ENCODE results near the gene GATAD2B.
"Not testable (repeated sequence)": the region's sequence is repeated elsewhere in the genome, so short reads cannot be mapped to it uniquely, and the experiment has no call there.

The GATAD2B gene

DNA sequence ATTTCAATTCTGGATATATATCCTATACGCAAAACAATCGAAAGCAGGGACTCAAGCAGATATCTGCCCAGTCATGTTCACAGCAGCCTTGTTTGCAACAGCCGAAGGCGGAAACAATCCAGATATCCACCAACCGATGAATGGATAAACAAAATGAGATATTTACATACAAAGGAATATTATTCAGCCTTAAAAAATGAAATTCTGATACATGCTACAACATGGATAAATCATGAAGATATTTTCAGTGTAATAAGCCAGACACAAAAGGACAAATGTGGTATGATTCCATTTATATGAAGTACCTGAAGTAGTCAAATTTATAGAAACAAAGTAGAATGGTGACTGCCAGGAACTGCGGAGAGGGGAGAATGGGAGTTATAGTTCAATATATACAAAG is 15.6 kb downstream of the GATAD2B start:
- H3K36me3 ChIP-seq (ENCODE audit: low read depth) = peaks cover 8% of the 10 kb centered on the region; the same call in 1 of the 2 replicates
- no peak overlapping the region for H3K4me3 ChIP-seq (ENCODE audit: severe bottlenecking)
- no peaks in the 10 kb centered on the region for H3K4me1 ChIP-seq (ENCODE audit: insufficient read depth, poor library complexity, severe bottlenecking)
- H3K27me3 ChIP-seq (ENCODE audit: insufficient read depth, poor library complexity, severe bottlenecking) = no peaks in the 10 kb centered on the region
- no peaks in the 10 kb centered on the region for H3K9me3 ChIP-seq (ENCODE audit: severe bottlenecking)
- ATAC-seq (ENCODE audit: low read depth) (no peak), DNase-seq (ENCODE audit: low spot score) (no peak)
- H3K27ac ChIP-seq (ENCODE audit: poor library complexity, severe bottlenecking) = no peak overlapping the region
- TF ChIP-seq, protein P1, sequence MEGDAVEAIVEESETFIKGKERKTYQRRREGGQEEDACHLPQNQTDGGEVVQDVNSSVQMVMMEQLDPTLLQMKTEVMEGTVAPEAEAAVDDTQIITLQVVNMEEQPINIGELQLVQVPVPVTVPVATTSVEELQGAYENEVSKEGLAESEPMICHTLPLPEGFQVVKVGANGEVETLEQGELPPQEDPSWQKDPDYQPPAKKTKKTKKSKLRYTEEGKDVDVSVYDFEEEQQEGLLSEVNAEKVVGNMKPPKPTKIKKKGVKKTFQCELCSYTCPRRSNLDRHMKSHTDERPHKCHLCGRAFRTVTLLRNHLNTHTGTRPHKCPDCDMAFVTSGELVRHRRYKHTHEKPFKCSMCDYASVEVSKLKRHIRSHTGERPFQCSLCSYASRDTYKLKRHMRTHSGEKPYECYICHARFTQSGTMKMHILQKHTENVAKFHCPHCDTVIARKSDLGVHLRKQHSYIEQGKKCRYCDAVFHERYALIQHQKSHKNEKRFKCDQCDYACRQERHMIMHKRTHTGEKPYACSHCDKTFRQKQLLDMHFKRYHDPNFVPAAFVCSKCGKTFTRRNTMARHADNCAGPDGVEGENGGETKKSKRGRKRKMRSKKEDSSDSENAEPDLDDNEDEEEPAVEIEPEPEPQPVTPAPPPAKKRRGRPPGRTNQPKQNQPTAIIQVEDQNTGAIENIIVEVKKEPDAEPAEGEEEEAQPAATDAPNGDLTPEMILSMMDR (IDR thresholded peaks at IDR 0.05; ENCODE audit: poor library complexity, severe bottlenecking) = no peak

DNA sequence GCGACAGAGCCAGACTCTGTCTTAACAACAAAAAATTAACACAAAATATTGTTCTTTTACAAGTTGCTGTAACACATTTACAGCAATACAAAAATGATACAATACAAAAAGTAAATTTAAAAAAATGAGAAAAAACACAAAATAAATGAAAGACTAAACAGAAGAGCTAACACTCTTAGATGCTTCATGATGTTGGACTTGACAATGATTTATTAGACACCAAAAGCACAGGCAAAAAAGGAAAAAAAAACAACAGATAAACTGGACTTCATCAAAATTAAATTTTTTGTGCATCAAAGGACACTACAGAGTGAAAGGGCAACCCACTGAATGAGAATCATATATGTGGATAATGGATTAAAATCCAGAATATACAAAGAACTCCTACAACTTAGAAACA is 16.4 kb downstream of the GATAD2B start:
- no peaks in the 10 kb centered on the region for H3K27me3 ChIP-seq (ENCODE audit: insufficient read depth, poor library complexity, severe bottlenecking)
- H3K4me3 ChIP-seq (ENCODE audit: severe bottlenecking) = no peak overlapping the region
- no peak overlapping the region for H3K27ac ChIP-seq (ENCODE audit: poor library complexity, severe bottlenecking)
- no peaks in the 10 kb centered on the region for H3K9me3 ChIP-seq (ENCODE audit: severe bottlenecking)
- H3K4me1 ChIP-seq (ENCODE audit: insufficient read depth, poor library complexity, severe bottlenecking) = no peaks in the 10 kb centered on the region
- TF ChIP-seq, protein P1 (IDR thresholded peaks at IDR 0.05; ENCODE audit: poor library complexity, severe bottlenecking) = no peak
- DNase-seq (ENCODE audit: low spot score) (no peak), ATAC-seq (ENCODE audit: low read depth) (no peak)
- peaks cover 8% of the 10 kb centered on the region; the same call in 1 of the 2 replicates for H3K36me3 ChIP-seq (ENCODE audit: low read depth)

DNA sequence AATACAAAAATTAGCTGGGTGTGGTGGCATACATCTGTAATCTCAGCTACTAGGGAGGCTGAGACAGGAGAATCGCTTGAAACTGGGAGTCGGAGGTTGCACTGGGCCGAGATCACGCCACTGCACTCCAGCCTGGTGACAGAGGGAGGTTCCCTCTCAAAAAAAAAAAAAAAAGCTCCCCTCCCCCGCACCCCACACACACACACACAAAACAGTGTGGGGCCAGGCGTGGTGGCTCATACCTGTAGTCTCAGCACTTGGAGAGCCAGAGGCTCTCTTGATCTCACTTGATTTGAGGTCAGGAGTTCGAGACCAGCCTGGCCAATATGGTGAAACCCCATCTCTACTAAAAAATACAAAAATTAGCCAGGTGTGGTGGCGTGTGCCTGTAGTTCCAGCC is 16.9 kb downstream of the GATAD2B start:
- H3K36me3 ChIP-seq (ENCODE audit: low read depth); H3K27ac ChIP-seq (ENCODE audit: poor library complexity, severe bottlenecking); H3K4me3 ChIP-seq (ENCODE audit: severe bottlenecking); H3K27me3 ChIP-seq (ENCODE audit: insufficient read depth, poor library complexity, severe bottlenecking); DNase-seq (ENCODE audit: low spot score); H3K9me3 ChIP-seq (ENCODE audit: severe bottlenecking); H3K4me1 ChIP-seq (ENCODE audit: insufficient read depth, poor library complexity, severe bottlenecking); ATAC-seq (ENCODE audit: low read depth): not testable (repeated sequence)

DNA sequence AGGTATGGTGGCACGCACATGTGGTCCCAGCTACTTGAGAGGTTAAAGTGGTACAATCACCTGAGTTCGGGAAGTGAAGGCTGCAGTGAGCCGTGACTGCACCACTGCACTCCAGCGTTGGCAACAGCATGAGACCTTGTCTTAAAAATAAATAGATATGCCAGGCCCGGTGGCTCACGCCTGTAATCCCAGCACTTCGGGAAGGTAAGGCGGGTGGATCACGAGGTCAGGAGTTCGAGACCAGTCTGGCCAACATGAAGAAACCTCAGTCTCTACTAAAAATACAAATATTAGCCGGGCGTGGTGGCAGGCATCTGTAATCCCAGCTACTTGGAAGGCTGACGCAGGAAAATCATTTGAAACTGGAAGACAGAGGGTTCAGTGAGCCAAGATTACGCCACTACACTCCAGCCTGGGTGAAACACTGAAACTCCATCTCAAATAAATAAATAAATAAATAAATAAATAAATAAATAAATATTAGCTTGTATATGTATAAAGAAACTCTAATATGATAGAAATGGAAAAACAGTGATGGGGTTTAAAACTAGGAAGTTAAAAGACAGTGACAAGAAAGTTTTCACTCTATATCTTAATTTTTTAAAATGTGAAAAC is 18.8 kb downstream of the GATAD2B start:
- no peaks in the 10 kb centered on the region for H3K27me3 ChIP-seq (ENCODE audit: insufficient read depth, poor library complexity, severe bottlenecking)
- ATAC-seq (ENCODE audit: low read depth) (no peak), DNase-seq (ENCODE audit: low spot score) (no peak)
- no peak overlapping the region for H3K4me3 ChIP-seq (ENCODE audit: severe bottlenecking)
- TF ChIP-seq, protein P1 (IDR thresholded peaks at IDR 0.05; ENCODE audit: poor library complexity, severe bottlenecking) = no peak
- H3K9me3 ChIP-seq (ENCODE audit: severe bottlenecking) = no peaks in the 10 kb centered on the region
- no peak overlapping the region for H3K27ac ChIP-seq (ENCODE audit: poor library complexity, severe bottlenecking)
- H3K36me3 ChIP-seq (ENCODE audit: low read depth) = peaks cover 19% of the 10 kb centered on the region
- H3K4me1 ChIP-seq (ENCODE audit: insufficient read depth, poor library complexity, severe bottlenecking) = no peaks in the 10 kb centered on the region

DNA sequence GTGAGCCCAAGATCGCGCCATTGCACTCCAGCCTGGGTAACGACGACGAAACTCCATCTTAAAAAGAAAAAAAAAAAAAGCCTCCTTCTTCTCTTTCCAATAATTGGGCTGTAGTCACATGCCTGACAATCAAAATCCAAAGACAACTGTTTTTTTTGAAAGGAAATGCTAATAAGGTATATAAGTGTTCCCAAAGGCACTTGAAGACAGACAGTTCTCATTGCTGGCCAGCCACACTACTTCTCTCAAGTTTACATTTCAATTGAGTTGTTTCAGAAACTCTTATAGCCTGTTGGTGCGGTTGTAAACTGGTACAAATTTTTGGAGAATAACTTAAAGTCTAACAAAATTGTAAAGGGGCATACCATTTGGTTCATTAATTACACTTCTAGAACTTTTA is 23.3 kb downstream of the GATAD2B start:
- DNase-seq (ENCODE audit: low spot score) = no peak

DNA sequence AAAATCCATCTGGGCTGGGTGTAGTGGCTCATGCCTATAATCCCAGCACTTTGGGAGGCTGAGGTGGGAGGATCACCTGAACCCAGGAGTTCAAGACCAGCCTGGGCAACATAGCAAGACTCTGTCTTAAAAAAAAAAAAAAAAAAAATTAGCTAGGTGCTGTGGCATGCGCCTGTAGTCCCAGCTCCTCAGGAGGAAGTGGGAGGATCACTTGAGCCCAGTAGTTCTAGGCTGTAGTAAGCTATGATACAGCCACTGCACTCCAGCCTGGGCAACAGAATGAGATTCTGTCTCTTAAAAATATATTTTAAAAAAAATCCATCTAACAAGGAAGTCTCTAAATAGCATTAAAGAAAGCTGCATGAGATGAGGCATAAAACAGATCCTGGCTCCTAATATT is 26.9 kb downstream of the GATAD2B start:
- not testable (repeated sequence) for H3K27me3 ChIP-seq (ENCODE audit: insufficient read depth, poor library complexity, severe bottlenecking); H3K9me3 ChIP-seq (ENCODE audit: severe bottlenecking); H3K4me1 ChIP-seq (ENCODE audit: insufficient read depth, poor library complexity, severe bottlenecking); ATAC-seq (ENCODE audit: low read depth); H3K27ac ChIP-seq (ENCODE audit: poor library complexity, severe bottlenecking); DNase-seq (ENCODE audit: low spot score); H3K4me3 ChIP-seq (ENCODE audit: severe bottlenecking)
- peaks cover 22% of the 10 kb centered on the region for H3K36me3 ChIP-seq (ENCODE audit: low read depth)

More for the DNA sequence above, 23.3 kb downstream of the GATAD2B start:
- H3K4me3 ChIP-seq (ENCODE audit: severe bottlenecking) = no peak overlapping the region
- peaks cover 18% of the 10 kb centered on the region for H3K36me3 ChIP-seq (ENCODE audit: low read depth)
- H3K27me3 ChIP-seq (ENCODE audit: insufficient read depth, poor library complexity, severe bottlenecking) = no peaks in the 10 kb centered on the region
- no peak overlapping the region for H3K27ac ChIP-seq (ENCODE audit: poor library complexity, severe bottlenecking)
- TF ChIP-seq, protein P1 (IDR thresholded peaks at IDR 0.05; ENCODE audit: poor library complexity, severe bottlenecking) = no peak
- no peaks in the 10 kb centered on the region for H3K9me3 ChIP-seq (ENCODE audit: severe bottlenecking)
- ATAC-seq (ENCODE audit: low read depth) = no peak
- peaks cover 10% of the 10 kb centered on the region for H3K4me1 ChIP-seq (ENCODE audit: insufficient read depth, poor library complexity, severe bottlenecking)

DNA sequence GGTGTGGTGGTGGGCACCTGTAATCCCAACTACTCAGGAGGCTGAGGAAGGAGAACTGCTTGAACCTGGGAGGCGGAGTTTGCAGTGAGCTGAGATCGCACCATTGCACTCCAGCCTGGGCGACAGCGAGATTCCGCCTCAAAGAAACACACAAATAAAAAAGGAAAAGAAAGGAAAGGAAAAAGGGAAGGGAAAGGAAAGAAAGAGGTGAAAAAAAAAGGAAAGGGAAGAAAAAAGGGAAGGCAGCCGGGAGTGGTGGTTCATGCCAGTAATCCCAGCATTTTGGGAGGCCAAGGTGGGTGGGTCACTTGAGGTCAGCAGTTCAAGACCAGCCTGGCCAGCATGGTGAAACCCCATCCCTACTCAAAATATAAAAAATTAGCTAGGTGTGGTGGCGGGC is 31.7 kb downstream of the GATAD2B start:
- H3K36me3 ChIP-seq (ENCODE audit: low read depth) = peaks cover 17% of the 10 kb centered on the region; the same call in 1 of the 2 replicates
- DNase-seq (ENCODE audit: low spot score); H3K4me1 ChIP-seq (ENCODE audit: insufficient read depth, poor library complexity, severe bottlenecking); H3K4me3 ChIP-seq (ENCODE audit: severe bottlenecking); ATAC-seq (ENCODE audit: low read depth); H3K9me3 ChIP-seq (ENCODE audit: severe bottlenecking); H3K27me3 ChIP-seq (ENCODE audit: insufficient read depth, poor library complexity, severe bottlenecking); H3K27ac ChIP-seq (ENCODE audit: poor library complexity, severe bottlenecking): not testable (repeated sequence)
